Mesenteric fat pad (tissue), 1 donor: Measurements from ENCODE around the gene NPIPB6. TPM values are rescaled to one million over a fixed set of nuclear protein-coding genes. Genes with fewer than 3 reads are reported as not detected.
"Not testable (repeated sequence)": the region's sequence is repeated elsewhere in the genome, so short reads cannot be mapped to it uniquely, and the experiment has no call there.

Experiments
- DNase-seq: peaks from one replicate; pipeline ENCODE4 v3.0.0-alpha.2; 2020; ENCODE audit warnings: low spot score
- long read RNA-seq: library from polyadenylated mRNA; unstranded; transcript quantifications from one replicate; pipeline ENCODE4 v2.0.0, GENCODE V29; 2020
- total RNA-seq: library from RNA; stranded (reverse); fragmentation: NEBNext Ultra II Directional; extraction: Animal tissue kit (Norgen Biotek cat#: 25700); gene quantifications from one replicate; pipeline ENCODE4 v1.2.1, GENCODE V29; 2021
- donor health status: DM: yes; HTN: yes; CAD: no.

The NPIPB6 gene
- total RNA-seq = 4.7 TPM
- long read RNA-seq = 0 reads

DNA sequence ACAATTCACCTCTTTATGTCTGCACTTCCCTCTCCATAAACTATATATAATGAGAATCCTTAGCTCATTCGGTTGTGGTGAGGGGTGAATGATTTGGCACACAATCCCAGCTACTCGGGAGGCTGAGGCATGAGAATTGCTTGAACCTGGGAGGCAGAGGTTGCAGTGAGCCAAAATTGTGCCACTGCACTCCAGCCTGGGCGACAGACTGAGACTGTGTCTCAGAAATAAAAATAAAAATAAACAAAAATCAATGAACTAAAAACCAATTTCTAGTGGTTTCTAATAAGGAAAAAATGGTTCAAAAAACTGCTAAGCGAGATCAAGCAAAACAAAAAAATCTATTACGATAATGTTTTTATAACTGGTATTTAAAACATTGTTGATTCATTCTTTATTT, at the start of gene NPIPB6:
Gene NPIPB6 (minus strand): TSS at position 101 of the 400 bp plus-strand sequence. CDS start 686 bp downstream, outside the sequence.
- not testable (repeated sequence) for DNase-seq

- DNase-seq = not testable (repeated sequence)
These were observed 40.1 kb upstream of the NPIPB6 start, which contains the start of gene EIF3CL for GRCh38 chr16:28403220-28404072. TSS of gene EIF3CL (minus strand) at chr16:28403841. CDS start at chr16:28403618, 223 bp downstream.

DNA sequence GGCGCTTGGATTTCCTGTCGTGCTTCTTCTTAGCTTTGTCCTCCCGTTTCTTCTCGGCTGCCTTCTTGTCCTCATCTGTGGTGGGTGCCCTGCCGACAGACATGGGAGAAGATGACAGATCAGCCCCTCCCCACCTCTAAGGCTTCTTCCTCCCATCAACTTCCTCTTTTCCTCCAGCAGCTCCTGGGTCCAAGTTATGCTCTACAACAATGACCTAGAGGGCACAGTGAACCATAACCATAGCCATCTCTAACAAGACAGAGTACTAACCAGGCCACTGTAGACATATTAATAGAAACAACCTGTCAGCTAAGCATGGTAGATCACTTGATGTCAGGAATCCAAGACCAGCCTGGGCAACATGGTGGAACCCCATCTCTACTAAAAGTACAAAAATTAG, 28.7 kb upstream of the NPIPB6 start:
- DNase-seq = not testable (repeated sequence)

- not testable (repeated sequence) for DNase-seq
These were observed 19.0 kb upstream of the NPIPB6 start for GRCh38 chr16:28382177-28382867.

- peak; percentile 81 for DNase-seq
These were observed 14.5 kb upstream of the NPIPB6 start for GRCh38 chr16:28377822-28378221.

DNA sequence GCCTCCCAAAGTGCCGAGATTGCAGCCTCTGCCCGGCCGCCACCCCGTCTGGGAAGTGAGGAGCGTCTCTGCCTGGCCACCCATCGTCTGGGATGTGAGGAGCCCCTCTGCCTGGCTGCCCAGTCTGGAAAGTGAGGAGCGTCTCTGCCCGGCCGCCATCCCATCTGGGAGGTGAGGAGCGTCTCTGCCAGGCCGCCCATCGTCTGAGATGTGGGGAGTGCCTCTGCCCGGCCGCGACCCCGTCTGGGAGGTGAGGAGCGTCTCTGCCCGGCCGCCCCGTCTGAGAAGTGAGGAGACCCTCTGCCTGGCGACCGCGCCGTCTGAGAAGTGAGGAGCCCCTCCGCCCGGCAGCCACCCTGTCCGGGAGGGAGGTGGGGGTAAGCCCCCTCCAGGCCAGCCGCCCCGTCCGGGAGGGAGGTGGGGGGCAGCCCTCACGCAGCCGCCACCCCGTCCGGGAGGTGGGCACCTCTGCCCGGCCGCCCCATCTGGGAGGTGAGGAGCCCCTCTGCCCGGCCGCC, 13.9 kb upstream of the NPIPB6 start:
- DNase-seq = not testable (repeated sequence)

GRCh38 chr16:28375115-28375514, 11.8 kb upstream of the NPIPB6 start:
- not testable (repeated sequence) for DNase-seq

- DNase-seq = not testable (repeated sequence)
These were observed 11.0 kb upstream of the NPIPB6 start for GRCh38 chr16:28374281-28374680.

DNA sequence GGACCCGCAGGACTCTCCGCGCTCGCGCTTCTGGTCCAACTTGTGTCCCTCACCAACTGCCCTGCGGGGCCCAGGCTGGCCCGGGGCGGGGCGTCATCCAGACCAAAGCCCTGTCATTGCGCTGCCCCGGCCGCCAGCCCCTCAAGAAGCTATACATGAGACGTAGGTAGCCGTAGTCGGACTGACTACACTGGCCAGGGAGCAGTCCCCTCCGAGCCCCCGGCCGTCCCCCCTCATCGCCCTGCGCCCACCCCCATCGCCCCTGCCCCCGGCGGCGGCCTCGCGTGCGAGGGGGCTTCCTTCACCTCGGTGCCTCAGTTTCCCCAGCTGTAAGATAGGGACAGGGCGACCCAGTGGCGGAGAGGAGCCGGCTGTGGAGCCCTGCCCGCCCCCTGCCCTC, 4.6 kb upstream of the NPIPB6 start:
- DNase-seq = peak; percentile 81

- not testable (repeated sequence) for DNase-seq
These were observed 1.2 kb upstream of the NPIPB6 start for GRCh38 chr16:28364268-28365173.

DNA sequence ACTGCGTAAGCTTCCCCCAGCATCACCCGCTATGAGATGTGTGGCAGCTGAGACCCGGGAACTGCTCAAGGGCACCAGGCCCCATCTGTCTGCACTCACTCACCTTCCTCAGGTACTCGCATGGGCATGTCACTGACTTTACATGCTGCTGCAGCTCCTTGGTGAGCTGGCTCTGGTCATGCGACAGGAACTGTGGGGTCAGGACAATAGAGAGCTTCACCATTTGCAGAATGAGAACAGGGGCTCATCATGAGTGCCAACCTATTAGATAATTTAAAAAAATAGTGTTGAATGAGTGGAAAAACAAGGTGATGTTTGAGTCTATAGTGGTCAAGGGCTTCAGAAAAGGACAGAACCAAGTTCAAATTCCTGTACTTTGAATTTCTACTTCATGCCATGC, 708 bp downstream of the NPIPB6 start:
- DNase-seq = not testable (repeated sequence)

DNA sequence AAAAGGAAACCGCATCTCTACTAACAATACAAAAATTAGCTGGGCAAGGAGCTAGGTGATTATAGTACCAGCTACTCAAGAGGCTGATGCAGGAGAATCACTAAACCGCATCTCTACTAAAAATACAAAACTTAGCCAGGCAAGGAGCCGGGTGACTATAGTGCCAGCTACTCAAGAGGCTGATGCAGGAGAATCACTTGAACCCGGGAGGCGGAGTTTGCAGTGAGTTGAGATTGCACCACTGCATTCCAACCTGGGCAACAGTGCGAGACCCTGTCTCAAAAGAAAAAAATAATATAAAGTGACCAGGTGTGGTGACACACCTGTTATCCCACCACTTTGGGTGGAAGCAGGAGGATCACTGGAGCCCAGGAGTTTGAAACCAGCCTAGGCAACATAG, 25.1 kb downstream of the NPIPB6 start:
- peak; percentile 5 for DNase-seq

- DNase-seq = not testable (repeated sequence)
These were observed 26.2 kb downstream of the NPIPB6 start for GRCh38 chr16:28336940-28337710.

DNA sequence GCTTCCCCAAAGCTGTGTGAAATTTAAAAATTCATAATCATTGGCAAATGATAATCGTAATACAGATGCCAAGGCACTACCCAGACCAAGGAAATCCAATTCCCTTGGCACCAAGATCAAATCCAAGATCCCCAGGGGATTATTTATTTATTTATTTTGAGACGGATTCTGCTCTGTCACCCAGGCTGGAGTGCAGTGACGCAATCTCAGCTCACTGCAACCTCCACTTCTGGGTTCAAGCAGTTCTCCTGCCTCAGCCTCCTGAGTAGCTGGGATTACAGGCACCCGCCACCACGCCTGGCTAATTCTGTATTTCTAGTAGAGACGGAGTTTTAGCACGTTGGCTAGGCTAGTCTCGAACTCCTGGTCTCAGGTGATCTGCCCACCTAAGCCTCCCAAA, 27.6 kb downstream of the NPIPB6 start:
- DNase-seq = peak; percentile 33

DNA sequence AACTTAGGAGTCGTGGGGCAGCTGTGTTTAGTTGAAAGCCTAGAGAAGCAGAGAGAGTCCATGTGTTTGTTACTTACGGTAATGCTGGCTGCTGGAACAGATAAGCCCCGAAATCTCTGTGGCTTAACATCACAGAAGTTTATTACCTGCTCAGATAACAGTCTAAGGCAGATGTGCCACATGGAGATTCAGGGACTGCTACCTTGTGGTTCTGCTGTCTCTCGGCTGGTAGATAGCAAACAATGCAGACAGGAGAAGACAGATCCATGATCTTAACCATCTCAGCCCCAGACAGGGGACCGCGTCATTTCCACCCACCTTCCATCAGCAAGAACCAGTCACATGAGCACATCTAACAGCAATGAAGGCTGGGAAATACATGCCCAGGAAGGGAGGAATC, 30.7 kb downstream of the NPIPB6 start:
- DNase-seq = not testable (repeated sequence)

DNA sequence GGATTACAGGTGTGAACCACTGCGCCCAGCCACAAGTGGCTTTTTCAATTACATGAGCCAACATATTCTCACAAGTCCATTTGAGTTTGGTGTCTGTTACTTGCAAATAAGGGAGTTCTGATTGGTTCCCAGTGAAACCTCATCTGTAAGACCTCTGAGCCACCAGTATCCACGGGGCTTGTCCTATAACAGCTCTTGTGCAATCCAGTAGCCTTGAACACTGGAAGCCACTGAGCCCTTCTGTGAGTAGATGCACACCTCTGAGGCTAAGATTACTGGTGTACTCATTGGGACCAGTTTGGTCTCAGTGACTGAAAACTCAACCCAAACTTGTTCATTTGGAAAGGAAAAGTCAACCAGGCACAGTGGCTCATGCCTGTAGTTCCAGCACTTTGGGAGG, 32.3 kb downstream of the NPIPB6 start:
- not testable (repeated sequence) for DNase-seq

DNA sequence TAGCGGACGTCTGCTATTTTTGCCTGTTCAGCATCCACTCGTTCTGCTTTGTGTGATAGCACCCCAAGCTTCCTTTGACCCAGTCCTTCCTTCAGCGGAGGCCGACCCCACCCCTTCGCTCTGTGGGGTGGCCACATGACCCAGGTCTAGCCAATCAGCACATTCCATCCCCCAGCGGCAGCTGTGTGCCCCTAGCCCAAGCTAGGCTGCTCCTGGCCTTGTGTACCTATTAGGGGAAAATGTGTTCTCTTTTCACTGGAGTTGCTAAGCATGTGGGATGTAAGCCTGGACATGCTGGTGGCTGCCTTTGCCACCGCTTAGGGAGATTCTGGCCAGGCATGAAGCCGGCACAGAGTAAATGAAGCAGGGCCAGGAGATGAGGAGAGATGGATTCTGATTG, 33.1 kb downstream of the NPIPB6 start:
- DNase-seq = peak; percentile 55

GRCh38 chr16:28326881-28327610, 36.3 kb downstream of the NPIPB6 start:
- DNase-seq = peak; percentile 85

GRCh38 chr16:28324887-28325279, 38.4 kb downstream of the NPIPB6 start:
- peak; percentile 24 for DNase-seq
